NOMO-1 treated with DMSO at 0.1 percent for 48 hours (cell line): ENCODE data around the gene ELN.
A peak's percentile ranks its signal among the peaks of the same experiment; 100 is the strongest.
"Not testable (repeated sequence)": the region's sequence is repeated elsewhere in the genome, so short reads cannot be mapped to it uniquely, and the experiment has no call there.

ENCODE experiments used
- DNase-seq: peaks from one replicate; lab custom pipeline; 2025; ENCODE audit not compliant: unreplicated experiment; lab: John Stamatoyannopoulos, UW

Gene ELN

DNA sequence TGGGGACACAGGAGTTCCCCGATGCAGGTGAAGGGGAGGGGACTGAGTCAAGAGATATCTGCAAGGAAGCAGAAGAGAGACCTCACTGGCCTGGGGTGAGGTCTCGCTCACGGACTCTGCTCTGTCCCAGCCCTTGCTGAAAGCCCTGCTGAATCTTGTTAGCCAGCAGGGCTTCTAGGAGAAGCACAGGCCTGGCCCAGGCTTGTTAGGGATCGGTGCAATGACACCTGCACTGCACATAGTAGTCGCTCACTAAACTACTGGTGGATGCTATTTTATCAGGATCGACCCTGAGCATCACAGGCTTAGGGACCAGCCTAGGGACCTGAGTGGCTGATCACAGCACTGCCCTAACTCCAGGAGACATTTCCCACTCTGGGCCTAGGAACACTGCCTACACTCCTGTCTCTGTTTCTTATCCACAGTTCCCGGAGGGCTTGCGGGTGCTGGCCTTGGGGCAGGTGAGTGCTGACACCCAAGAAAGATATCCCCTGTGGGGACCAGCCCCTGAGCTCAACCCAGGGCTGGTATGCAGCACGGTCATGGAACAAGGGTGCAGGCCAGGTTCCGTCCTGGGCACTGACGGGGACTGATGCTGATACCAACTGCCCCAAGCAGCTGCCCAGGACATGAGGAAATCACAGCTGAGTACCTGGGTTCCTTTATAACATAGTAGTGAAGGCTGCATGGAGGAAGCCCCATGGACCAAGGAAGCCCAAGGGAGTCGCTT lies 13.0 kb downstream of the ELN start:
- DNase-seq = no peak

DNA sequence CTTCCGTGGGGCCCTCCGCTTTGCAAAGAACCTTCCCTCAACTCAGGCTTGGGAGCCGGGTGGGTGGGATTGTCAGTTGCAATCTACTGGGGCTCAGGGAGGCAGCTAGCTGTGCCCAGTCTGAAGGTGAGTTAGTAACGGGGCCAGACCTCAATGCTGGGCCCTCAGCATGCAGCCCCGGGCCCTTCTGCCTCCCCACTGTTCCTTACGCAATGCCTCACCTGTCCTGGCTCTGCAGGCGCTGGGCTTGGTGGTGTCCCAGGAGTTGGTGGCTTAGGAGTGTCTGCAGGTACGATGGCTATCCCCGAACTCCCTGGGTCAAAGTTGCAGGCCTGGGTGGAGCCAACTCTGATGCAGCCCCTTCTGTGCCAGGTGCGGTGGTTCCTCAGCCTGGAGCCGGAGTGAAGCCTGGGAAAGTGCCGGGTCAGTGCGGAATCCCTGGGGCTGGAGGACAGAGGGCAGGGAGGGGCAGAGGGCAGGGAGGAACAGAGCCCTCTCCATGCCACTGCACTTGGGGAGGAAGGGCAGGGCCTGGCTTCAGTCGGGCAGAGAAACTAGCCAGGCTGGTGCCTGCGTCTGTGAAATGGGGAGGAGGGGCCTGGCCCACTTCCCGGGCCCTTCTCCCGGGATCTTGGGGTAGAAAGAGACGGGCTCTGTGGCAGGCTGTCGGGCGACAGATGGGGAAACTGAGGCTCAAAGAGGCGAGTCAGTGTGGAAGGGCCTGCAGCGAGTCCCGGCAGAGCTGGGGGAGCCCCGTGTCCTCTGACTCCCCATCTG lies 15.0 kb downstream of the ELN start:
- no peak for DNase-seq

DNA sequence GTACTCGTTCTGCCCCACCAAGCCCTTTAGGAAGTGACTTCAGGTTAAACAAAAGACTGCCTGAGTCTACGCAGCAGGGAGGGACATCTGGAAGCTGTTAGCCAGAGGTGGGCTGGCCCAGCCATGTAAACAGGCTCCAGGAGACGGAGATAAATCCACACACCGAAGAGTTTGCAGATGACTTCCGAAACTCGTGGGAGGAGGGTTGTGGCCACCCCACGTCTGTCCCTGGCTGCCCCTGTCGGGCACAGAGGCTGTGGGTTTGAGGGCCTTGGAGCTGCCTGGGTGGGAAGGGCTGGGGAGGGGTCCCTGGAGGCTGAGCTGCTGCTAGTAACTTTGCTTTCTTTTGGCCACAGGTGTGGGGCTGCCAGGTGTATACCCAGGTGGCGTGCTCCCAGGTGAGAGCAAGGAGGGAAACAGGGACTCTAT lies 15.6 kb downstream of the ELN start:
- no peak for DNase-seq

DNA sequence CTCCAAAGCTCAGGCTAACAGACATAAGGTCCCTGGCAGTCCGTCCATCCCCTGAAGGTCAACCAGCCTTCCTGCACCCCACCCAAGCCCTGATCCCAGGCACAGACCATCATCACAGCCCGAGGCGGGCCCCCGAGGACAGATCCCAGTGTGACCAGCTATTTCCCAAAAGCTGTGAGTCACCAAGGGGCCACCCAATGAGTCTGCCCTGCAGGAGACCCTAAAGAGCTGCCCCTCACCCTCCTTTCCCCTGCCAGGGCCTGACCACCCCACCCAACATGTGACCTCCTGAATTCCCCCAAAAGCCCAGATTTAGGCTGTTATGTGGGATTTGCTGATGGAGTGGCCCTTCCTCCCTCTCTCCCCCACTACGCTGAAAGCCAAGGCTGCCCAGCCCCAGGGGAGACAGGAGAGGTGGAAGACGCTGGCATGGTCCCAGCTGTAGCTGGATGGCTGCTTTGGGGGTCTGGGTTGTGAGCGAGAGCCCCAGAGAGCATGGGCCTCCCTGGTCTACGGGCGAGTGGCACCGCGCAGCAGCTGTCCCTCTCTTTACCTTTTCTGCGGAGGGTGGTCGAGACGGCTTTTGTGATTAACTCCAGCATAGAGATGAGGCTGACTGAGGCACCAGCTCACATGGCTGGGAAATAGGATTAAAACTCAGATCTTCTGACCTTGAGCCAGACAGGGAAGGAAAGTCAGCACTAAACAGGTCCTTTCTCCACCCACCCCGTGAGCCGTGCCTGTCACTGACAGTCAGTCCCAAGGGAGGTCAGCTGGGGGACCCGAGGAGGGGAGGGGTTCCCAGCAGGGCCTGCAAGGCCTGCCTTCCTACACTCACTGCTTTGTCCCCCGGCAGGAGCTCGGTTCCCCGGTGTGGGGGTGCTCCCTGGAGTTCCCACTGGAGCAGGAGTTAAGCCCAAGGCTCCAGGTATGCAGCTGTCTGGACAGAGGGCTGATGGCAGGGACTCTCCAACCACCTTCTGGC lies 16.7 kb downstream of the ELN start:
- no peak for DNase-seq

DNA sequence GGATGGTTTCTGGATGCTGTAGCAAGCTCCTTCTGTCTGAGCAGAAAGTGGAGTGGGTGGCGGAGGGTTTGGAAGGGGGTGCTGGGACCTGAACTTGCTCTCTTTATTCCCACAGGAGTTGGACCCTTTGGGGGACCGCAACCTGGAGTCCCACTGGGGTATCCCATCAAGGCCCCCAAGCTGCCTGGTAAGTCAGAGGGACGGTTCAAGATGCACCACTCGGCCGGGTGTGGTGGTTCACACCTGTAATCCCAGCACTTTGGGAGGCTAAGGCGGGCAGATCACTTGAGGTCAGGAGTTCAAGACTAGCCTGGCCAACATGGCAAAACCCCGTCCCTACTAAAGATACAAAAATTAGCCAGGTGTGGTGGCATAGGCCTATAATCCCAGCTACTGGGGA lies 18.6 kb downstream of the ELN start:
- not testable (repeated sequence) for DNase-seq

DNA sequence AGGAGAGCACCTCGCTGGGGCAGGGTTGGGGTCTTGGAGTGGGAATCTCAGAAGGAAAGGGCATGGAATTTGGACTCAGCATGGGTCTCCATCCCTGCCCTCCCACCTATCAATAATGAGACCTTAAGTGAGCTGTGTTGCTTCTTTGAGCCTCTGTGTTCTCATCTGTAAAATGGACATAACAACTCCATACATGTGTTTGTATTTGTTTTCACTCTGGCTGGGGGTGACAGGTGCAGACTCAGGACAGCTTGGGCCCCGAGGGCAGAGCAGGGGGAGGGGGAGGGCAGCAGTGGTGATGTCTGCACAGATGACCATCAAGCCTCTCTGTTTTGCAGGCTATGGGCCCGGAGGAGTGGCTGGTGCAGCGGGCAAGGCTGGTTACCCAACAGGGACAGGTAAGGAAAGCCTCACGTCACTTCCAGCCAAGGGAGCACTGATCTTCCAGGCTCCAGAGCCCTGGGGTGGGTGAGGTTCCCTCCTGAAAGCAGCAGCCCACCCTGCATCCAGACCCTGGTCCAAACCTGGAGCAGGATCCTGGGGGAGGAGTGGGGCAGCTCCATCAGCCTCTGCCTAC lies 19.9 kb downstream of the ELN start:
- DNase-seq = no peak

DNA sequence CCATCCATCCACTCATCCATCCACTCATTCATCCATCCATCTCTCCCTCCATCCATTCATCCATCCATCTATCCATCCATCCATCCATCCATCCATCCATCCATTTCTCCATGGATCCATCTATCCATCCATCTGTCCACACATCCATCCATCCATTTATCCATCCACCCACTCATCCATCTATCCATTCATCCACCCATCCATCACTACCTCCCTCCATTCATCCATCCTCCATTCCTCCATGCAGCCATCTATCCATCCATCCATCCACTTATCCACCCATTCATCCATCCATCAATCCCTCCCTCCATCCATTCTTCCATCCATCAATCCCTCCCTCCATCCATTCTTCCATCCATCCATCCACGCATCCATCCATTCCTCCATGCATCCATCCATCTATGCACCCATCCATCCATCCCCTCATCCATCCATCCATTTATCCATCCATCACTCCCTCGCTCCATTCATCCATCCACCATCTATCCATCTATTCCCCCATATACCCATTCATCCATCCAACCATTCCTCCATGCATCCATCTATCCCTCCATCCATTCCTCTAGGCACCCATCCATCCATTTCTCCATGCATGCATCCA lies 21.1 kb downstream of the ELN start:
- DNase-seq = no peak

DNA sequence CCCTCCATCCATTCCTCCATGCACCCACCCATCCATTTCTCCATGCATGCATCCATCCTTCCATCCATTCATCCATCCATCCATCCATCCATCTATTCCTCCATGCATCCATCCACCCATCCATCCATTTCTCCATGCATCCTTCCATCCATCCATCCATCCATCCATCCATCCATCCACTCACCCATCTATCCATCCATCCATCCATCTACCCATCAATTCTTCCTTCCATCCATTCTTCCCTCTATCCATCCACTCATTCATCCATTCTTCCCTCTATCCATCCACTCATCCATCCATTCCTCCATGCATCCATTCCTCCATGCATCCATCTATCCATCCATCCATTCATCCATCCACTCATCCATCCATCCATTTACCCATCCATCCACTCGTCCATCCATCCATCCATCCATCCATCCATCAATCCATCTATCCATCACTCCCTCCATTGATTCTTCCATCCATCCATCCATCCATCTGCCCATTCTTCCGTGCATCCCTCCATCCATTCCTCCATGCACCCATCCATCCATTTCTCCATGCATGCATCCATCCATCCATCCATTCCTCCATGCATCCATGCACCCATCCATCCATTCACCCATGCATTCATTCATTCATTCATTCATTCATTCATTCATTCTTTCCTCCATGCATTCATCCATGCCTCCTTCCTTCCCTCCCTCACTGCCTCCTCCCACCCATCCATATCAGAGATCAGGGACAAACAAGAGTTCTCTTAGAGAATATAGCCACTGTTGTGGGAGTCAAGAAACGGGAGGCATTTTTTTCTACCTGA lies 22.2 kb downstream of the ELN start:
- no peak for DNase-seq

DNA sequence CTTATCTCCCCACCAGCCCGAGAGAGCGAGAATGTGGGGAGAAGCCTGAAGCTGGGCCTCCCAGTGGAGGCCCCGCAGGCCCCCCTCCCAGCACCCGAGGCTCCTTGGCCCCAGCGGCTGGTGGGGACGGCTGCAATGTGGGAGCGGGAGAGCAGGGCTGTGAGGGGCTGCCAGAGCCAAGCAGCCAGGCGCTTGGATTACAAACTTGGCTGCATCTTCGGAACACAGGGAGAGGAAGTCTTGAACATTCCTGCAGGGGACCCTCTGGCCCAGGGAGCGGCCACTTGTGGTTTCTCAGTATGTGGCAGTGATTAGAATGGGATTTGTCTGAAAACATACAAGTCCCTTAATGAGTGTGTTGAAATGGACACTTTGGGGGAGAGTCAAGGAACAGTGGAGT lies 23.2 kb downstream of the ELN start:
- DNase-seq = no peak

DNA sequence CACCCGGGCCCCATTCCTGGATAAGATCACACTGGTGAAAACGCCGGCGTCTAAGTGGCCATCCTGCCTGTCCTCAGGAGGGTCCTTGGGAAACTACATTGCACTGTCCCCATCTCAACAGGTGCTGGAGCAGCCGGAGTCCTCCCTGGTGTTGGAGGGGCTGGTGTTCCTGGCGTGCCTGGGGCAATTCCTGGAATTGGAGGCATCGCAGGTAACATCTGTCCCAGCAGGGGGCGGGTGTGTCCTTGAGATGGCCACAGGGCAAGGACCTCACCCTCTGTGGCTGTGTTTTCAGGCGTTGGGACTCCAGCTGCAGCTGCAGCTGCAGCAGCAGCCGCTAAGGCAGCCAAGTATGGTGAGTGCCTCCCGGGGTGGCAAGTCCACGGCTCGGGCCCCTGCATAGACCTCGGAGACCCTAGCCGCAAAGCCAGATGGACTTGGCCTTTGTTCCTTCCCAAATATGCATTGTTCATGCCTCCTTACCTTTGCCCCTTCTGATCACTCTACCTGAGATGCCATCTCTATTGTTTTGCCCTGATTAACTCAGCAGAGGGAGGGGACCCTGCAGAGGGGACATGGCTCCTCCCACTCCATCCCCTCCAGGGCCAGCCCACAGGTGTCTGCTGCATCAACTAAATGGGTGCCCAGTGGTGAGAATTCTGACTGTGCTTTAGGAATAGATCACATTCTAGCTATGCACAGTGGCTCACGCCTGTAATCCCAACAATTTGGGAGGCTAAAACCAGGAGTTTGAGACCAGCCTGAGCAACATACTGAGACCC lies 23.8 kb downstream of the ELN start:
- peak; percentile 36 for DNase-seq

DNA sequence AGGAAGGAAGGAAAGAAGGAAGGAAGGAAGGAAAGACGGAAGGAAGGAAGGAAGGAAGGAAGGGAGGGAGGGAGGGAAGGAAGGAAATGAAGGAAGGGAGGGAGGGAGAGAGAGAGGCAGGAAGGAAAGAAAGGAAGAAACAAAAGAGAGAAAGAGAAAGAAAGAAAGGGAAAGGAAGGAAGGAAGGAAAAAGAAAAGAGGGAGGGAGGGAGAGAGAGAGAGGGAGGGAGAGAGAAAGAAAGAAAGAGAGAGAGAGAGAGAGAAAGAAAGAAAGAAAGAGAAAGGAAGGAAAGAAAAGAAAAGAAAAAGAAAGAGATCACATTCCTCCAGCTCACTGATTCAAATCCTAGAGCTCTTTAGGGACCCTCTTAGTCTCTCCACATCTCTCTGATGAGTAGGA lies 24.7 kb downstream of the ELN start:
- DNase-seq = no peak

DNA sequence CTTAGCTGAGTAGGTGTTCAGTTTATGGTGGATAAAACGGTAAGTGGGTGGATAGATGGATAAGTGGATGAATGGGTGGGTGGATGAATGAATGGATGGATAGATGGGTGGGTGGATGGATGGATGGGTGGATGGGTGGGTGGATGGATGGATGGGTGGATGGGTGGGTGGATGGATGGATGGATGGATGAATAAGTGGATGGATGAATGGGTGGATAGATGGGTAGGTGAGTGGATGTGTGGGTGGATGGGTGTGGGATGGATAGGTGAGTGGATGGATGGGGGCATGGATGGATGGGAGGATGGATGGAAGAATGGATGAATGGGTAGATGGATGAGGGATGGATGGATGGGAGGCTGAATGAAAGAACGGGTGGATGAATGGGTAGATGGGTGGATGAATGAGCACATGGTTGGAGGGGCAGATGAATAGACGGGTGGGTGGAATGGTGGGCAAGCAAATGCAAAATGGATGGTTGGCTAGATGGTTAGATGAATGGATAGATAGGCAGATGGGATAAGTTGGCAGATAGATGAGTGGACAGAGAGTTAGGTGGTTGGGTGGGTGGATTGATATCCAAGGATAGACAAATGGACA lies 25.7 kb downstream of the ELN start:
- no peak for DNase-seq

DNA sequence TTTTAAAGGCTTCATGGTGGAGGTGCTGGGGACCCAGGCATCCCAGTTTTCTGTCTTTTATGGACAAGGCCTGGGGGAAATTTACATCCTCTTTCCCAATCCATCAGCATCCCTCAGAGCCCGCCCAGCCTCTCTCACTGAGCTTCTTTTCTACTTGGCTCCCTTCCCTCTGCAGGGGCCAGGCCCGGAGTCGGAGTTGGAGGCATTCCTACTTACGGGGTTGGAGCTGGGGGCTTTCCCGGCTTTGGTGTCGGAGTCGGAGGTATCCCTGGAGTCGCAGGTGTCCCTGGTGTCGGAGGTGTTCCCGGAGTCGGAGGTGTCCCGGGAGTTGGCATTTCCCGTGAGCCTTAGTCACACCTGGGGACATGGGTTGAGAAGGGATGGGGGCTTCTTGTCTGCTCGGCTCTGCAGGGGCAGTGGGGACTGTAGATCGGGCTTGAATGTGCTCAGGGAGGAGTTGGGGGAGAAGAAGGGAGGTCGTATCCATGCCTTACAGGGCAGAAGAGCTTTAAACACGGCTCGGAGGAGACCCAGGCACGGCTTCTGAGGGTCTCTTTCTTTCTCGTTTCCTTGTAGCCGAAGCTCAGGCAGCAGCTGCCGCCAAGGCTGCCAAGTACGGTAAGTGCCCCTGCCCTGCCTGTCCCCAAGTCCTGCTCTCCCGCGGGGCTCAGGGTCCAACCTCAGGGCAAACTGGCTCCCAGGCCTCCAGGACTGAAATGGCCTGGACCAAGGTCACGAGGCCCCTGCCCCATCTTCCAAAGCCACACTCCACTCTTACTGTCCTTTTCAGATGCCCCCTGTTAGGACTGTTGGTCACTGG lies 28.3 kb downstream of the ELN start:
- no peak for DNase-seq

DNA sequence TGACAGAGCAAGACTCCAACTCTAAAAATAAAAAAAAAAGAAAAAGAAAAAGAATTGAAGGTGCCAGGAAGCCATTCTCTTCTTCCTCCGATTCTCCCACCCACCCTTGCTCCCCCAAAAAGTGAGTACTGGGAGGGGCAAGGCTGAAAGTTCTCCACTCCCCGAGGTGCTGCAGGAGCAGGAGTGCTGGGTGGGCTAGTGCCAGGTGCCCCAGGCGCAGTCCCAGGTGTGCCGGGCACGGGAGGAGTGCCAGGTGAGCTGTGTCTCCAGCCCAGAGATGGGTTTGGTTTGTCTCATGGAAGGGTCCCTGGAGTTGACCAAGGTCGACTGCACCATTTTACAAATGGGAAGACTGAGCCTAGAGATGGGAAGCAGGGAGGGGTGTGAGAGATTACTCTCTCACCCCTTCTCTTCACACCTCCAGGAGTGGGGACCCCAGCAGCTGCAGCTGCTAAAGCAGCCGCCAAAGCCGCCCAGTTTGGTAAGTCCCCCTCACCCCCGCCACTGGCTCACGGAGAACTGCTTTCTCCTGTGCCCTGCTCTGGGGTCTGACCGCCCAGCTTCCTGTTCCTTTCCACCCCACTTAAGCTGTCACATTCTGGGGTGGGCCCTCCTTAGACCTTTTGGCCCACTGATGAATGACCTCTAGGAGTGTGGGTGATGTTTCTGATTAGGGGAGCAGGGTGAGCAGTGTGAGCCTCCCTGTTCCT lies 29.4 kb downstream of the ELN start:
- no peak for DNase-seq

DNA sequence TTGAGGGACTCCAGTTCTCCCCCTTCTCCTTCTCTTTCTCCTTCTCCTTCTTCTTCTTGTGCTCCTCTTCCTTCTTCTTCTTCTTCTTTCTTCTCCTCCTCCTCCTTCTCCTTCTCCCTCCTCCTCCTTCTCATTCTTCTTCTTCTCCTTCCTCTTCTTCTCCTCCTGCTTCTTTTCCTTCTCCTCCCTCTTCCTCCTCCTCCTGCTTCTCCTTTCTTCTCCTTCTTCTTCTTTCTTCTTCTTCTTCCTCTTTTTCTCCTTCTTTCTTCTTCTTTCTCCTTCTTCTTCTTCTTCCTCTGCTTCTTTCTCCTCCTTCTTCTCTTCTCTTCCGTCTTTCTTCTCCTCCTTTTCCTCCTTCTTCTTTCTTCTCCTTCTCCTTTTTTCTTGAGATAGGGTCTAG lies 30.0 kb downstream of the ELN start:
- peak; percentile 29 for DNase-seq

DNA sequence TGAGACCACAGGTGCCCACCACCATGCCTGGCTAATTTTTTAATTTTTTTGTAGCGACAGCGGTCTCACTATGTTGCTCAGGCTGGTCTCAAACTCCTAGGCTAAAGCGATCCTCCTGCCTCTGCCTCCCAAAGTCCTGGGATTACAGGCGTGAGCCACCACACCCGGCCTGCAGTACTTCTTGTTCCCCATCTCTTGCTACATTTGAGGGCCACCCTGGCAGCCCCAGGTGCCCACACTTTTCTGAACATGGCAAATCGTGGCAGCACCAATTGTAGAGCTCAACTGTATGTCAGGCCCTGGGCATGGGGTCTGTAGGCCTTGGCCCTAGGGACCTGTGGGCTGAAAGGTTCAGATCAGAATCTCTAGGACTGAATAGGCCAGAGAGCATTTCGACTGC lies 30.5 kb downstream of the ELN start:
- no peak for DNase-seq

DNA sequence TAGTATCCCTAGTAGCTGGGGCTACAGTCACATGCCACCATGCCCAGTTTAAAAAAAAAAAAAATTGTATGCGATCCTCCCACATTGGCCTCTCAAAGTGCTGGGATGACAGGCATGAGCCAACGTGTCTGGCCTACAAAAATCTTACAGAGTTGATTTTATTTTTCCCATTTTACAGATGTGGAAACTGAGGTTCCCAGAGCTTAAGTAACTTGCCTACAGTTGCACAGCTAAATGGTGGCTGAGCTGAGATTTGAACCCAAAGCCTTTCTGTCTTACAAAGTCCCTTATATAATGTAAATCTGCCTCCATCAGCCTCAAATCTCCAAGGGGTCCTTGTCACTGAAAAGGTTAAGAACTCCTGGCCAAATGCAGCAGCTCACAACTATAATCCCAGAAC lies 31.1 kb downstream of the ELN start:
- no peak for DNase-seq
